SU-DHL-6 (cell line): Measurements from ENCODE around the gene SEZ6L.

Experiments
- CTCF ChIP-seq: fragments of 200-600 bp; sonication (generic); IDR thresholded peaks from one replicate; pipeline ENCODE4 v1.5.1; 2017; ENCODE audit warnings: antibody characterized with exemption, mild to moderate bottlenecking, low read length, moderate library complexity; ENCODE audit not compliant: insufficient read depth, poor library complexity, severe bottlenecking
- EZH2phosphoT487 ChIP-seq: fragments of 200-600 bp; sonication (generic), shearing (Covaris generic); conservative IDR thresholded peaks from 2 replicates; pipeline ENCODE4 v1.6.1; 2018; ENCODE audit warnings: mild to moderate bottlenecking, antibody characterized with exemption, low read length, moderate library complexity, mixed read lengths

DNA sequence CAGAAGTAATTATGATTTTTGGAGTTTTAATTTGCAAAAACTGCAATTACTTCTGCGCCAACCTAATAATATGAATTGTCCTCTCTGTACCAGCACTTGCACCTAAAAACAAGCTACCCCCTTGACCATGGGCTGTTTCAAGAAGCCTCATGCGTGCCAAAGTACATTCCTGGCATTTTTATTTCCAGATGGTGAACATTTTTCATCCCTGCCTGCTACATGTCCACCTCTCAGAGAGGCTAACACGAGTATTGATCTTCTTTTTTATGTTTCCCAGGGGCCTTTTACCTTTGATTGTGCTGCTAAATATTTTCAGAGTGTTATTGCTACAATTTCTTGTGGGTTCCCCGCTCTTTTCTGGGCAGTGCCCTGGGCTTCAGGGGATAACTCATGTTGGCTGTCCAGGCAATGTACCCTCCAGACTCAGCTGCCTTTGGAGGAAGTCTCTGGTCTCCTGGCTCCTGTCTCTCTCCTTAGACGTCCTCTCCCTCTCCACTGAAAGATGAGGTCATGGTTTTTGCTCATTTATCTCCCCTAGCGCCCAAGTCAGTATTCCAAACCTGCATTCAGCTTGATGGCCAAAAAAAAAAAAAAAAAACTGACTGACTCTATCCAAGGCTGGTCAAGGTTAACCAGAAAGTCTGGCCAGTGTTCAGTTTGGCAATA, 173.6 kb downstream of the SEZ6L start:
- TF ChIP-seq CTCF (no peak), EZH2phosphoT487 (no peak)
